ENCODE results near the gene DLEC1. TPM values are rescaled to one million over a fixed set of nuclear protein-coding genes. Genes with fewer than 3 reads are reported as not detected.

Gene DLEC1
- total and polyA plus RNA-seq, 2 experiments from 2014 or later = 0.31 to 0.66 TPM

DNA sequence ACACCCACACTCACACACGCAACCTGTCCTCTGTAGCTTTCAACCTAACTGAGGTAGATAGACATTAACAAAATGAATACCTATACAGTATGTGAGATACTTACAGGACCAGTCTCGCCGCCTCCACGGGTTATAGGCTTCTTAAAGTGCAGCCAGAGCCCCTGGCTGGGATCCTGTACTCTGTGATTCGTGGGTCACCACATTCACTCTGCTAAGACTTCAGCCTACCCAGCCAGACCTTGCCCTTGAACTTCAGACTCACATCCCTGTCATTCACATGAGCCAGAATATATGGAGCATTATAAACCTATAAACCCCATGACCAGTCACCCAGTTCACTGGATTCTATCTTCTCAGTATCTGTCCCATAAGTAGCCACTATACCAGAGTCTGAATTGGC is 1.4 kb downstream of the DLEC1 start (continued):
- TF ChIP-seq, protein P1, sequence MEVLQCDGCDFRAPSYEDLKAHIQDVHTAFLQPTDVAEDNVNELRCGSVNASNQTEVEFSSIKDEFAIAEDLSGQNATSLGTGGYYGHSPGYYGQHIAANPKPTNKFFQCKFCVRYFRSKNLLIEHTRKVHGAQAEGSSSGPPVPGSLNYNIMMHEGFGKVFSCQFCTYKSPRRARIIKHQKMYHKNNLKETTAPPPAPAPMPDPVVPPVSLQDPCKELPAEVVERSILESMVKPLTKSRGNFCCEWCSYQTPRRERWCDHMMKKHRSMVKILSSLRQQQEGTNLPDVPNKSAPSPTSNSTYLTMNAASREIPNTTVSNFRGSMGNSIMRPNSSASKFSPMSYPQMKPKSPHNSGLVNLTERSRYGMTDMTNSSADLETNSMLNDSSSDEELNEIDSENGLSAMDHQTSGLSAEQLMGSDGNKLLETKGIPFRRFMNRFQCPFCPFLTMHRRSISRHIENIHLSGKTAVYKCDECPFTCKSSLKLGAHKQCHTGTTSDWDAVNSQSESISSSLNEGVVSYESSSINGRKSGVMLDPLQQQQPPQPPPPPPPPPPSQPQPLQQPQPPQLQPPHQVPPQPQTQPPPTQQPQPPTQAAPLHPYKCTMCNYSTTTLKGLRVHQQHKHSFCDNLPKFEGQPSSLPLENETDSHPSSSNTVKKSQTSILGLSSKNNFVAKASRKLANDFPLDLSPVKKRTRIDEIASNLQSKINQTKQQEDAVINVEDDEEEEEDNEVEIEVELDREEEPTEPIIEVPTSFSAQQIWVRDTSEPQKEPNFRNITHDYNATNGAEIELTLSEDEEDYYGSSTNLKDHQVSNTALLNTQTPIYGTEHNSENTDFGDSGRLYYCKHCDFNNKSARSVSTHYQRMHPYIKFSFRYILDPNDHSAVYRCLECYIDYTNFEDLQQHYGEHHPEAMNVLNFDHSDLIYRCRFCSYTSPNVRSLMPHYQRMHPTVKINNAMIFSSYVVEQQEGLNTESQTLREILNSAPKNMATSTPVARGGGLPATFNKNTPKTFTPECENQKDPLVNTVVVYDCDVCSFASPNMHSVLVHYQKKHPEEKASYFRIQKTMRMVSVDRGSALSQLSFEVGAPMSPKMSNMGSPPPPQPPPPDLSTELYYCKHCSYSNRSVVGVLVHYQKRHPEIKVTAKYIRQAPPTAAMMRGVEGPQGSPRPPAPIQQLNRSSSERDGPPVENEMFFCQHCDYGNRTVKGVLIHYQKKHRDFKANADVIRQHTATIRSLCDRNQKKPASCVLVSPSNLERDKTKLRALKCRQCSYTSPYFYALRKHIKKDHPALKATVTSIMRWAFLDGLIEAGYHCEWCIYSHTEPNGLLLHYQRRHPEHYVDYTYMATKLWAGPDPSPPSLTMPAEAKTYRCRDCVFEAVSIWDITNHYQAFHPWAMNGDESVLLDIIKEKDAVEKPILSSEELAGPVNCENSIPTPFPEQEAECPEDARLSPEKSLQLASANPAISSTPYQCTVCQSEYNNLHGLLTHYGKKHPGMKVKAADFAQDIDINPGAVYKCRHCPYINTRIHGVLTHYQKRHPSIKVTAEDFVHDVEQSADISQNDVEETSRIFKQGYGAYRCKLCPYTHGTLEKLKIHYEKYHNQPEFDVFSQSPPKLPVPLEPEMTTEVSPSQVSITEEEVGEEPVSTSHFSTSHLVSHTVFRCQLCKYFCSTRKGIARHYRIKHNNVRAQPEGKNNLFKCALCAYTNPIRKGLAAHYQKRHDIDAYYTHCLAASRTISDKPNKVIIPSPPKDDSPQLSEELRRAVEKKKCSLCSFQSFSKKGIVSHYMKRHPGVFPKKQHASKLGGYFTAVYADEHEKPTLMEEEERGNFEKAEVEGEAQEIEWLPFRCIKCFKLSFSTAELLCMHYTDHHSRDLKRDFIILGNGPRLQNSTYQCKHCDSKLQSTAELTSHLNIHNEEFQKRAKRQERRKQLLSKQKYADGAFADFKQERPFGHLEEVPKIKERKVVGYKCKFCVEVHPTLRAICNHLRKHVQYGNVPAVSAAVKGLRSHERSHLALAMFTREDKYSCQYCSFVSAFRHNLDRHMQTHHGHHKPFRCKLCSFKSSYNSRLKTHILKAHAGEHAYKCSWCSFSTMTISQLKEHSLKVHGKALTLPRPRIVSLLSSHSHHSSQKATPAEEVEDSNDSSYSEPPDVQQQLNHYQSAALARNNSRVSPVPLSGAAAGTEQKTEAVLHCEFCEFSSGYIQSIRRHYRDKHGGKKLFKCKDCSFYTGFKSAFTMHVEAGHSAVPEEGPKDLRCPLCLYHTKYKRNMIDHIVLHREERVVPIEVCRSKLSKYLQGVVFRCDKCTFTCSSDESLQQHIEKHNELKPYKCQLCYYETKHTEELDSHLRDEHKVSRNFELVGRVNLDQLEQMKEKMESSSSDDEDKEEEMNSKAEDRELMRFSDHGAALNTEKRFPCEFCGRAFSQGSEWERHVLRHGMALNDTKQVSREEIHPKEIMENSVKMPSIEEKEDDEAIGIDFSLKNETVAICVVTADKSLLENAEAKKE (CRISPR knock-in tag; IDR thresholded peaks at IDR 0.05) = no peak
- TF ChIP-seq ZNF331 (CRISPR knock-in tag; IDR thresholded peaks at IDR 0.05; ENCODE audit: low read depth) = no peak

DNA sequence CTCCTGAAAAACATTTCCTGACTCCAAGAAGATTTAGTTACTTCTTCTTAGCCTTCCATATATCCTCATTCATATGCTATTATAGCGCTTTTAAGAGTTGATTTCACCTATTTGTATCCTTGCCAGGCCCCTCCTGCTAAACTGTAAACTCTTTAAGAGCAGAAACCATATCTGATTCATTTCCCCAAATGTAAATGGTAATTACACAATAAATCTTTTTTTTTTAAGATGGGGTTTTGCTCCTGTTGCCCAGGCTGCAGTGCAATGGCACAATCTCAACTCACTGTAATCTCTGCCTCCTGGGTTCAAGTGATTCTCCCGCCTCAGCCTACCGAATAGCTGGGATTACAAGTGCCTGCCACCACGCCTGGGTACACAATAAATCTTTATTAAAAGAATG is 4.5 kb downstream of the DLEC1 start:
- Histone ChIP-seq H2AFZ (no peak overlapping the region), H4K20me1 (replicated peaks; ENCODE audit: insufficient read depth) (no peaks in the 10 kb centered on the region), H3K4me1 (ENCODE audit: insufficient read depth) (no peaks in the 10 kb centered on the region), H3F3A (replicated peaks; ENCODE audit: low read depth) (no peaks in the 10 kb centered on the region; the same call in 1 of the 2 replicates), H3K4me3 (no peak overlapping the region), H3K27me3 (ENCODE audit: insufficient read depth) (peaks cover 28% of the 10 kb centered on the region), H3K79me2 (replicated peaks; ENCODE audit: insufficient read depth) (no peaks in the 10 kb centered on the region), H3K36me3 (ENCODE audit: insufficient read depth) (no peaks in the 10 kb centered on the region), H3K4me2 (no peak overlapping the region), H3K27ac (ENCODE audit: low read depth) (no peak overlapping the region), H3K9me2 (ENCODE audit: insufficient read depth) (no peaks in the 10 kb centered on the region)
- peaks cover 18% of the 10 kb centered on the region for H3K27me3 Mint-ChIP-seq (ENCODE audit: insufficient read depth, low read depth, poor library complexity)
- H3K36me3 Mint-ChIP-seq (ENCODE audit: low read depth) = no peaks in the 10 kb centered on the region
- DNase-seq (ENCODE audit: low spot score) (no peak), ATAC-seq (no peak)
- H3K4me3 Mint-ChIP-seq = no peak overlapping the region
- peaks cover 11% of the 10 kb centered on the region for H3K4me1 Mint-ChIP-seq
- no peaks in the 10 kb centered on the region; the same call in 2 of the 3 replicates for H3K9me3 Mint-ChIP-seq
- no peak overlapping the region for H3K27ac Mint-ChIP-seq
- TF ChIP-seq ZNF331 (CRISPR knock-in tag; IDR thresholded peaks at IDR 0.05; ENCODE audit: low read depth) (no peak), EZH2phosphoT487 (IDR thresholded peaks at IDR 0.05; ENCODE audit: unreplicated experiment) (no peak), EZH2 (IDR thresholded peaks at IDR 0.05; ENCODE audit: low read depth, unreplicated experiment) (no peak), NANOG (IDR thresholded peaks at IDR 0.05; ENCODE audit: borderline replicate concordance) (no peak)
- TF ChIP-seq, protein P2, sequence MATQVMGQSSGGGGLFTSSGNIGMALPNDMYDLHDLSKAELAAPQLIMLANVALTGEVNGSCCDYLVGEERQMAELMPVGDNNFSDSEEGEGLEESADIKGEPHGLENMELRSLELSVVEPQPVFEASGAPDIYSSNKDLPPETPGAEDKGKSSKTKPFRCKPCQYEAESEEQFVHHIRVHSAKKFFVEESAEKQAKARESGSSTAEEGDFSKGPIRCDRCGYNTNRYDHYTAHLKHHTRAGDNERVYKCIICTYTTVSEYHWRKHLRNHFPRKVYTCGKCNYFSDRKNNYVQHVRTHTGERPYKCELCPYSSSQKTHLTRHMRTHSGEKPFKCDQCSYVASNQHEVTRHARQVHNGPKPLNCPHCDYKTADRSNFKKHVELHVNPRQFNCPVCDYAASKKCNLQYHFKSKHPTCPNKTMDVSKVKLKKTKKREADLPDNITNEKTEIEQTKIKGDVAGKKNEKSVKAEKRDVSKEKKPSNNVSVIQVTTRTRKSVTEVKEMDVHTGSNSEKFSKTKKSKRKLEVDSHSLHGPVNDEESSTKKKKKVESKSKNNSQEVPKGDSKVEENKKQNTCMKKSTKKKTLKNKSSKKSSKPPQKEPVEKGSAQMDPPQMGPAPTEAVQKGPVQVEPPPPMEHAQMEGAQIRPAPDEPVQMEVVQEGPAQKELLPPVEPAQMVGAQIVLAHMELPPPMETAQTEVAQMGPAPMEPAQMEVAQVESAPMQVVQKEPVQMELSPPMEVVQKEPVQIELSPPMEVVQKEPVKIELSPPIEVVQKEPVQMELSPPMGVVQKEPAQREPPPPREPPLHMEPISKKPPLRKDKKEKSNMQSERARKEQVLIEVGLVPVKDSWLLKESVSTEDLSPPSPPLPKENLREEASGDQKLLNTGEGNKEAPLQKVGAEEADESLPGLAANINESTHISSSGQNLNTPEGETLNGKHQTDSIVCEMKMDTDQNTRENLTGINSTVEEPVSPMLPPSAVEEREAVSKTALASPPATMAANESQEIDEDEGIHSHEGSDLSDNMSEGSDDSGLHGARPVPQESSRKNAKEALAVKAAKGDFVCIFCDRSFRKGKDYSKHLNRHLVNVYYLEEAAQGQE (IDR thresholded peaks at IDR 0.05; ENCODE audit: unreplicated experiment) = no peak

Measured in GM23338 (cell line).